Cardiac muscle cell (in vitro differentiated cells and primary cell): Measurements from ENCODE around the gene MYOF. TPM values are rescaled to one million over a fixed set of nuclear protein-coding genes. Genes with fewer than 3 reads are reported as not detected.

Source experiments
- DNase-seq, 2 donors: peaks; one replicate each; pipeline versions ENCODE4 v3.0.0 to v3.0.0-alpha.2; 2010 to 2017; ENCODE audit warnings: low read depth in 1 of 2, low spot score in 1 of 2
- H3K27ac ChIP-seq: fragments of 200-600 bp; sonication (generic); 2 replicates; pipeline ENCODE4 v1.5.1; 2016
- H3K27me3 ChIP-seq: fragments of 200-600 bp; sonication (generic); 2 replicates; pipeline ENCODE4 v1.6.0; 2016; ENCODE audit warnings: control low read depth
- H3K36me3 ChIP-seq: fragments of 200-600 bp; sonication (generic); 2 replicates; pipeline ENCODE4 v1.5.1; 2016; ENCODE audit warnings: control low read depth
- H3K4me1 ChIP-seq: fragments of 200-600 bp; sonication (generic); 2 replicates; pipeline ENCODE4 v1.8.1; 2017; ENCODE audit warnings: low read depth, mild to moderate bottlenecking, mixed run types
- H3K4me3 ChIP-seq: fragments of 200-600 bp; sonication (generic); 2 replicates; pipeline ENCODE4 v1.5.1; 2016; ENCODE audit warnings: mild to moderate bottlenecking
- H3K9me3 ChIP-seq: fragments of 200-600 bp; sonication (generic); 2 replicates; pipeline ENCODE4 v1.5.1; 2017; ENCODE audit warnings: low read depth, mild to moderate bottlenecking, control low read depth
- polyA plus RNA-seq: library from polyadenylated mRNA; unstranded; fragments of >200 nt; fragmentation: Nextera tagmentation; extraction: Ambion mirVana; gene quantifications from 2 replicates; pipeline ENCODE4 v1.2.1, GENCODE V29; 2016
- total RNA-seq: library from RNA; depleted of rRNA; stranded (reverse); fragments of >200 nt; gene quantifications from 2 replicates; pipeline ENCODE4 v1.2.3, GENCODE V29; 2016
- TF ChIP-seq, protein P1 (sequence below): IDR thresholded peaks from 2 replicates; pipeline ENCODE4 v1.5.1; 2012; ENCODE audit warnings: low read depth, mild to moderate bottlenecking, low read length

MYOF gene
- total and polyA plus RNA-seq, 2 experiments from 2014 or later = 13.4 to 22.4 TPM

GRCh38 chr10:93259126-93259525, 223.0 kb downstream of the MYOF start:
- TF ChIP-seq, protein P1, sequence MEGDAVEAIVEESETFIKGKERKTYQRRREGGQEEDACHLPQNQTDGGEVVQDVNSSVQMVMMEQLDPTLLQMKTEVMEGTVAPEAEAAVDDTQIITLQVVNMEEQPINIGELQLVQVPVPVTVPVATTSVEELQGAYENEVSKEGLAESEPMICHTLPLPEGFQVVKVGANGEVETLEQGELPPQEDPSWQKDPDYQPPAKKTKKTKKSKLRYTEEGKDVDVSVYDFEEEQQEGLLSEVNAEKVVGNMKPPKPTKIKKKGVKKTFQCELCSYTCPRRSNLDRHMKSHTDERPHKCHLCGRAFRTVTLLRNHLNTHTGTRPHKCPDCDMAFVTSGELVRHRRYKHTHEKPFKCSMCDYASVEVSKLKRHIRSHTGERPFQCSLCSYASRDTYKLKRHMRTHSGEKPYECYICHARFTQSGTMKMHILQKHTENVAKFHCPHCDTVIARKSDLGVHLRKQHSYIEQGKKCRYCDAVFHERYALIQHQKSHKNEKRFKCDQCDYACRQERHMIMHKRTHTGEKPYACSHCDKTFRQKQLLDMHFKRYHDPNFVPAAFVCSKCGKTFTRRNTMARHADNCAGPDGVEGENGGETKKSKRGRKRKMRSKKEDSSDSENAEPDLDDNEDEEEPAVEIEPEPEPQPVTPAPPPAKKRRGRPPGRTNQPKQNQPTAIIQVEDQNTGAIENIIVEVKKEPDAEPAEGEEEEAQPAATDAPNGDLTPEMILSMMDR = no peak
- Histone ChIP-seq H3K36me3 (no peaks in the 10 kb centered on the region), H3K9me3 (no peaks in the 10 kb centered on the region), H3K27me3 (no peaks in the 10 kb centered on the region), H3K4me3 (no peak overlapping the region), H3K4me1 (no peaks in the 10 kb centered on the region), H3K27ac (no peak overlapping the region)
- peak in 1 of 2 donors; percentile 26 for DNase-seq

Other genes with a start within 250 kb of the MYOF start
- 2.8 and 23.8 TPM in 2 replicates for gene CEP55, start 14.3 kb upstream of the MYOF start, total RNA-seq
- gene CEP55, start 14.3 kb upstream of the MYOF start, polyA plus RNA-seq = 3.1 and 25.9 TPM in 2 replicates
- not detected in 2 replicates for gene FFAR4, start 84.3 kb upstream of the MYOF start, total RNA-seq
- not detected in 2 replicates for gene FFAR4, start 84.3 kb upstream of the MYOF start, polyA plus RNA-seq
- not detected in 2 replicates for gene RBP4, start 118.9 kb upstream of the MYOF start, total RNA-seq
- gene RBP4, start 118.9 kb upstream of the MYOF start, polyA plus RNA-seq = 0.86 TPM in 1 of 2 replicates, not detected in the other
- not detected in 2 replicates for gene PDE6C, start 130.2 kb upstream of the MYOF start, total RNA-seq
- 0.12 and 0.29 TPM in 2 replicates for gene PDE6C, start 130.2 kb upstream of the MYOF start, polyA plus RNA-seq
- gene FRA10AC1, start 220.3 kb upstream of the MYOF start, total RNA-seq = 4.8 and 13.5 TPM in 2 replicates
- gene FRA10AC1, start 220.3 kb upstream of the MYOF start, polyA plus RNA-seq = 18.2 and 21.6 TPM in 2 replicates